Lower leg skin (tissue), 3 donors: ENCODE results near the gene ATP13A4.

Source experiments
- POLR2A ChIP-seq, 2 donors: fragments of 450-650 bp; IDR thresholded peaks; one replicate each; pipeline ENCODE4 v1.6.1; 2016 to 2017; ENCODE audit warnings: antibody characterized with exemption in 2 of 2, mild to moderate bottlenecking in 1 of 2, moderate library complexity in 1 of 2
- TF ChIP-seq, protein P1 (sequence below), 3 donors: fragments of 450-650 bp; IDR thresholded peaks; one replicate each; pipeline ENCODE4 v1.5.1; 2016; ENCODE audit warnings: antibody characterized with exemption in 3 of 3, mild to moderate bottlenecking in 3 of 3, moderate library complexity in 2 of 3

DNA sequence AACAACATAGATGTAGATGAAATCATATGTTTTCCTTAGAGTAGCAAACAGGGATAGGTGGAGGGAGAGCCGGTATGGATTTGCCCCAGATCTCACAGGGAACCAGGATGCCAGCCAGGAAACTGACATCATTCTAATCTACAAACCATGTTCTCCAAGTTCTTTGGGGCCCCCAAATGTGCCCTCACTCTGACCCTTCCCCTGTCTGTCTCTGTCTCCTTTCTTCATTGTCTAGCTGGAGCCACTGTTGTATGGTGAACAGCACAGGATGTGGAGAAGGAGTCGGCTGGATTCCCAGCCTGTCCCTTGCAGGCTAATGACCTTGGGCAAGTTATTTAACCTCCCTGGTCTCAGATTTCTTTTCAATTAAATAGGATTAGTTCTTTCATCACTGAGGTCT is 177.1 kb downstream of the ATP13A4 start:
- TF ChIP-seq, protein P1, sequence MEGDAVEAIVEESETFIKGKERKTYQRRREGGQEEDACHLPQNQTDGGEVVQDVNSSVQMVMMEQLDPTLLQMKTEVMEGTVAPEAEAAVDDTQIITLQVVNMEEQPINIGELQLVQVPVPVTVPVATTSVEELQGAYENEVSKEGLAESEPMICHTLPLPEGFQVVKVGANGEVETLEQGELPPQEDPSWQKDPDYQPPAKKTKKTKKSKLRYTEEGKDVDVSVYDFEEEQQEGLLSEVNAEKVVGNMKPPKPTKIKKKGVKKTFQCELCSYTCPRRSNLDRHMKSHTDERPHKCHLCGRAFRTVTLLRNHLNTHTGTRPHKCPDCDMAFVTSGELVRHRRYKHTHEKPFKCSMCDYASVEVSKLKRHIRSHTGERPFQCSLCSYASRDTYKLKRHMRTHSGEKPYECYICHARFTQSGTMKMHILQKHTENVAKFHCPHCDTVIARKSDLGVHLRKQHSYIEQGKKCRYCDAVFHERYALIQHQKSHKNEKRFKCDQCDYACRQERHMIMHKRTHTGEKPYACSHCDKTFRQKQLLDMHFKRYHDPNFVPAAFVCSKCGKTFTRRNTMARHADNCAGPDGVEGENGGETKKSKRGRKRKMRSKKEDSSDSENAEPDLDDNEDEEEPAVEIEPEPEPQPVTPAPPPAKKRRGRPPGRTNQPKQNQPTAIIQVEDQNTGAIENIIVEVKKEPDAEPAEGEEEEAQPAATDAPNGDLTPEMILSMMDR (IDR thresholded peaks at IDR 0.05), result no peak
- no peak for TF ChIP-seq POLR2A (IDR thresholded peaks at IDR 0.05)
